ENCODE measurements around the gene OVOL2. TPM values are rescaled to one million over a fixed set of nuclear protein-coding genes. Genes with fewer than 3 reads are reported as not detected.

The OVOL2 gene
- total and polyA plus RNA-seq, 2 experiments from 2014 or later: 11.2 to 11.5 TPM

GRCh38 chr20:18079756-18080353 lies 22.1 kb upstream of the OVOL2 start:
- Histone ChIP-seq H2AFZ (no peak overlapping the region), H3K36me3 (ENCODE audit: insufficient read depth) (no peaks in the 10 kb centered on the region), H3F3A (replicated peaks; ENCODE audit: low read depth) (no peaks in the 10 kb centered on the region), H3K27ac (ENCODE audit: low read depth) (no peak overlapping the region), H3K4me2 (no peak overlapping the region), H4K20me1 (replicated peaks; ENCODE audit: insufficient read depth) (no peaks in the 10 kb centered on the region), H3K79me2 (replicated peaks; ENCODE audit: insufficient read depth) (no peaks in the 10 kb centered on the region), H3K4me3 (no peak overlapping the region), H3K4me1 (ENCODE audit: insufficient read depth) (no peaks in the 10 kb centered on the region), H3K27me3 (ENCODE audit: insufficient read depth) (no peaks in the 10 kb centered on the region), H3K9me2 (ENCODE audit: insufficient read depth) (peaks cover 4% of the 10 kb centered on the region; the same call in 1 of the 2 replicates)
- no peak overlapping the region for H3K4me3 Mint-ChIP-seq
- H3K36me3 Mint-ChIP-seq (ENCODE audit: low read depth): no peaks in the 10 kb centered on the region
- H3K4me1 Mint-ChIP-seq: no peaks in the 10 kb centered on the region
- H3K9me3 Mint-ChIP-seq: no peaks in the 10 kb centered on the region
- DNase-seq (ENCODE audit: low spot score): no peak
- peaks cover 2% of the 10 kb centered on the region for H3K27me3 Mint-ChIP-seq (ENCODE audit: insufficient read depth, low read depth, poor library complexity)
- H3K27ac Mint-ChIP-seq: no peak overlapping the region
- TF ChIP-seq CTCF (conservative IDR thresholded peaks at IDR 0.05; ENCODE audit: low read depth in 2 of 2) (no peak), ZNF331 (CRISPR knock-in tag; IDR thresholded peaks at IDR 0.05; ENCODE audit: low read depth) (no peak), EZH2 (IDR thresholded peaks at IDR 0.05; ENCODE audit: low read depth, unreplicated experiment) (no peak), NANOG (IDR thresholded peaks at IDR 0.05; ENCODE audit: borderline replicate concordance) (no peak), EZH2phosphoT487 (IDR thresholded peaks at IDR 0.05; ENCODE audit: unreplicated experiment) (no peak), ZNF114 (CRISPR knock-in tag; IDR thresholded peaks at IDR 0.05) (no peak), POLR2AphosphoS5 (IDR thresholded peaks at IDR 0.05; ENCODE audit: low read depth) (no peak), CREB1 (CRISPR knock-in tag; IDR thresholded peaks at IDR 0.05; ENCODE audit: low read depth) (no peak), REST (IDR thresholded peaks at IDR 0.05; ENCODE audit: unreplicated experiment) (no peak), JUNB (IDR thresholded peaks at IDR 0.05; ENCODE audit: unreplicated experiment) (no peak), STAT1 (IDR thresholded peaks at IDR 0.05; ENCODE audit: unreplicated experiment) (no peak)
- ATAC-seq: no peak
